Transverse colon (tissue), 4 donors: ENCODE measurements around the gene FILIP1L. TPM values are rescaled to one million over a fixed set of nuclear protein-coding genes. Genes with fewer than 3 reads are reported as not detected.

Experiments
- DNase-seq: peaks from one replicate; pipeline ENCODE4 v3.0.0-alpha.2; 2019
- H3K27ac ChIP-seq, 4 donors: fragments of 200-600 bp; sonication (generic); 2 replicates each; pipeline ENCODE4 v1.5.1; 2016 to 2018; ENCODE audit warnings: inconsistent platforms in 4 of 4
- H3K27me3 ChIP-seq: fragments of 200-600 bp; sonication (generic); 2 replicates; pipeline ENCODE4 v1.5.1; 2017; ENCODE audit warnings: inconsistent platforms
- H3K36me3 ChIP-seq, 4 donors: fragments of 200-600 bp; sonication (generic); 2 replicates each; pipeline ENCODE4 v1.5.1; 2017 to 2019; ENCODE audit warnings: inconsistent platforms in 4 of 4
- H3K4me1 ChIP-seq, 4 donors: fragments of 200-600 bp; sonication (generic); 2 replicates each; pipeline ENCODE4 v1.5.1; 2017 to 2020; ENCODE audit warnings: inconsistent platforms in 4 of 4
- H3K4me3 ChIP-seq, 4 donors: fragments of 200-600 bp; sonication (generic); 1 replicate in 1 of 4; 2 replicates in 3 of 4; pipeline versions ENCODE4 v1.5.1 to v1.6.1; 2017 to 2019; ENCODE audit warnings: inconsistent platforms in 4 of 4
- H3K9me3 ChIP-seq, 2 donors: fragments of 200-600 bp; sonication (generic); 2 replicates each; pipeline ENCODE4 v1.5.1; 2017 to 2019; ENCODE audit warnings: inconsistent platforms in 2 of 2
- EP300 ChIP-seq: sonication (generic); formaldehyde crosslinking; IDR thresholded peaks from one replicate; pipeline ENCODE4 v1.6.1; 2017; ENCODE audit warnings: antibody characterized with exemption, low read depth
- POLR2A ChIP-seq: fragments of 450-650 bp; IDR thresholded peaks from one replicate; pipeline ENCODE4 v1.6.1; 2016; ENCODE audit warnings: antibody characterized with exemption, mild to moderate bottlenecking, moderate library complexity
- POLR2AphosphoS5 ChIP-seq, 3 donors: sonication (generic); formaldehyde crosslinking; IDR thresholded peaks; one replicate each; pipeline ENCODE4 v1.6.1; 2016; ENCODE audit warnings: antibody characterized with exemption in 3 of 3
- WGBS, 2 donors: methylation state at CpG; one replicate each; pipeline ENCODE4 v1.1.5; 2018; ENCODE audit warnings: low coverage in 1 of 2; 5-methylcytosine and 5-hydroxymethylcytosine counted together
- in situ Hi-C, 4 donors: fragments of 200-750 bp; cut with MboI; loops; one replicate each; pipeline versions ENCODE4 v1.15.0 to v1.15.1; 2017; ENCODE audit warnings: low sequenced_read_pairs in 3 of 4, low pct_ligation_motif_present in 1 of 4, low pct_unique_long_range_greater_than_20kb in 1 of 4
- intact Hi-C: fragments of 100-400 bp; cut with DNase I; formaldehyde crosslinking; loops from one replicate; pipeline ENCODE4 v1.15.1; 2023; ENCODE audit warnings: low total_unique reads
- total RNA-seq, 4 donors: library from RNA; depleted of rRNA; stranded (reverse); fragments of >200 nt; gene quantifications; one replicate each; pipeline ENCODE4 v1.1.0, GENCODE V29; 2016
- TF ChIP-seq, protein P1 (sequence below), 5 experiments: fragments of 200-600 bp in 3 of 5; fragments of 450-650 bp in 2 of 5; sonication (generic) in 3 of 5; IDR thresholded peaks; 1 replicate in 2 of 5; 2 replicates in 3 of 5; pipeline ENCODE4 v1.5.1; 2016 to 2017; ENCODE audit warnings: antibody characterized with exemption in 5 of 5, inconsistent platforms in 3 of 5, mild to moderate bottlenecking in 2 of 5, moderate library complexity in 1 of 5

Gene FILIP1L
- total RNA-seq, 4 donors from 2014 or later = 12.3 to 38.2 (median 26.9) TPM

DNA sequence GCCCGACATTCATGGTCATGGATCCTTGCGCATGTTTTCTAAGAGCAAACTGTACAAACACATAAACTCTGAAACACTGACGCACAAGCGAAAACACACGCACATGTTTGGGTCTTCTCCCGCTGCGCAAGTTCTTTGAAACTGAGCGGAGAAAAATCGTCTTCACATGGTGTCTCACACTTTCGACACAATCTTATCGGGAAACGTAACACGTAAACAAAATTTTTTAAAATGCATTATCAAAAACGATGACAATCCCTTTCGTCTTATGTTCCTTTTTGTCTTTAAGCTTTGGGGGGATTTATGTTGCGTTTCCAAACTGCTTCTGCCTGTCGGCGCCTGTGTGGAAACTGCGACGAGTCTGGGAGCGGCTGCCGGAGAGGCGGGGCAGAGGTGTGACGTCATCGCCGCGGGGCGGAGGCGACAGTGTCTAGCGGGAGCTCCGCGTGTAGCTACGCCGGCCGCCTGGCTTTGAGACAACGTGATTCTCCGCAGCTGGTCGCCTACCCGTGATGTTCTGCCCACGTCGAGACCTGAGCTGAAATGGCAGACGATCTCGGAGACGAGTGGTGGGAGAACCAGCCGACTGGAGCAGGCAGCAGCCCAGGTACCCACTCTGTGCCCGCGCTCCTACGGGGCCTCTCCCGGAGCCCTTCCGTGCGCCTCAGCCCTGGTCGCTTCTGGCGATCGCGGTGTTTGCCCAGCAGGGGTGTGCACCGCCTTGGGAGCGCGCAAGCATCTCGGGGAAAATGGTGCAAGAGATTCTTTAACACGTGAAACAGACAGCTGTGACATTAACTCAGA lies 296.7 kb downstream of the FILIP1L start, which contains the start of gene CMSS1:
Gene CMSS1, plus strand, starts transcription at position 426 of the 804 bp plus-strand sequence.
- Histone ChIP-seq H3K4me3 (peak within 1 kb of the TSS; percentile 46 to 69 (median 58)), H3K9me3 (no peaks in the 10 kb centered on the region), H3K27me3 (no peaks in the 10 kb centered on the region), H3K27ac (peak within 1 kb of the TSS; percentile 85 to 92 (median 89)), H3K4me1 (peaks cover 0 to 20% (median 12%) of the 10 kb centered on the region in 4 donors), H3K36me3 (no peaks in the 10 kb centered on the region)
- intact Hi-C loops (no loop called here), in situ Hi-C loops (no loop called here)
- peak; percentile 96 for DNase-seq
- 0 to 1% methylated on average over 13 to 51 of the region's 60 CpGs for WGBS, 2 donors
- peak; percentile 76 to 79 (median 77) for TF ChIP-seq POLR2AphosphoS5 (IDR thresholded peaks at IDR 0.05)
- peak; percentile 66 for TF ChIP-seq POLR2A
- TF ChIP-seq, protein P1, sequence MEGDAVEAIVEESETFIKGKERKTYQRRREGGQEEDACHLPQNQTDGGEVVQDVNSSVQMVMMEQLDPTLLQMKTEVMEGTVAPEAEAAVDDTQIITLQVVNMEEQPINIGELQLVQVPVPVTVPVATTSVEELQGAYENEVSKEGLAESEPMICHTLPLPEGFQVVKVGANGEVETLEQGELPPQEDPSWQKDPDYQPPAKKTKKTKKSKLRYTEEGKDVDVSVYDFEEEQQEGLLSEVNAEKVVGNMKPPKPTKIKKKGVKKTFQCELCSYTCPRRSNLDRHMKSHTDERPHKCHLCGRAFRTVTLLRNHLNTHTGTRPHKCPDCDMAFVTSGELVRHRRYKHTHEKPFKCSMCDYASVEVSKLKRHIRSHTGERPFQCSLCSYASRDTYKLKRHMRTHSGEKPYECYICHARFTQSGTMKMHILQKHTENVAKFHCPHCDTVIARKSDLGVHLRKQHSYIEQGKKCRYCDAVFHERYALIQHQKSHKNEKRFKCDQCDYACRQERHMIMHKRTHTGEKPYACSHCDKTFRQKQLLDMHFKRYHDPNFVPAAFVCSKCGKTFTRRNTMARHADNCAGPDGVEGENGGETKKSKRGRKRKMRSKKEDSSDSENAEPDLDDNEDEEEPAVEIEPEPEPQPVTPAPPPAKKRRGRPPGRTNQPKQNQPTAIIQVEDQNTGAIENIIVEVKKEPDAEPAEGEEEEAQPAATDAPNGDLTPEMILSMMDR (IDR thresholded peaks at IDR 0.05) = peak; percentile 21 to 60 (median 40)
- TF ChIP-seq EP300 = no peak

DNA sequence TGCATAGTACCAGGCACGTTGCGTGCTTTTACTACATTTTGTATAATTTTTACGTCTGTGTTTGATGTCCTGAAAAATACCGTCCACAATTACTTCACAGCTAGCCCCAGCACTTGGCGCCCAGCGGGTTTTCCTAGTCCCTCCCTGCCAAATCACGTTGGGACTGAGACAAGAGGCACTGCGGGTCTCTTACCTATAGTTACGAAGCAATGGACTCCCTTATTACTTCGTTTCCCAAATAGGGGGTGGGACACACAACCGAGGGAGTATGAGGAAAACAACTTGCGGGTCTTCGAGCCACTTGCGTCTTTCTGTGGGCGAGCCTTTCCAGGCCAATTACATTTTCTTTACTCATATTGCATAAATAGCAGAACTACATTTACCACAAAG lies 297.3 kb downstream of the FILIP1L start:
- H3K27me3 ChIP-seq = no peaks in the 10 kb centered on the region
- in situ Hi-C loops = no loop called here
- DNase-seq = peak; percentile 14
- peak overlapping the region; percentile 85 to 92 (median 89) for H3K27ac ChIP-seq
- H3K4me1 ChIP-seq = peaks cover 0 to 20% (median 12%) of the 10 kb centered on the region in 4 donors
- intact Hi-C loops = no loop called here
- no peaks in the 10 kb centered on the region for H3K9me3 ChIP-seq
- H3K4me3 ChIP-seq = peak overlapping the region; percentile 46 to 69 (median 58)
- WGBS, 2 donors = 0 to 6% methylated on average over 2 to 14 of the region's 15 CpGs
- H3K36me3 ChIP-seq = no peaks in the 10 kb centered on the region
- no peak for TF ChIP-seq POLR2A
- no peak for TF ChIP-seq EP300
- no peak for TF ChIP-seq POLR2AphosphoS5 (IDR thresholded peaks at IDR 0.05)
- TF ChIP-seq, protein P1 (IDR thresholded peaks at IDR 0.05) = no peak

DNA sequence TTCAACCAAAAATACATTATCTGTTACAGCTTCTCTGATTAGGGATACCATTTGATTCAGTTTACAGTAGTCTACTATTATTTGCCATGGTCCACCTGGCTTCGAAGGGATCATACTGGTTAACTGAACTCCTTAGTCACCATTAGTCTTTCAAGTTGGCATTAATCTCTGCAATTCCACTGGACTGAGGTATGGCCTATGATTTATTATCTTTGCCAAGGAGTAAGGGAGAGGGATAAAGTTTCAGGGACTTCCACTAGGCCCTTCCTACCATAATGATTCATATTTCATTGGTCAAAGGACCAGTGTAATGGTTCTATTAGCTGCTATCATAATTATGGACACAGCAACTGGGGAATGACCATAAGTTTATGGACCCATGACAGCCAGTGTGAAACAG lies 303.9 kb downstream of the FILIP1L start:
- no peak for DNase-seq
- Histone ChIP-seq H3K4me1 (no peaks in the 10 kb centered on the region), H3K27ac (no peak overlapping the region), H3K27me3 (no peaks in the 10 kb centered on the region), H3K36me3 (no peaks in the 10 kb centered on the region), H3K9me3 (peaks cover under 1 to 4% of the 10 kb centered on the region in 2 donors), H3K4me3 (no peak overlapping the region)
- WGBS, 2 donors = 96 to 100% methylated on average over 1 of the region's 1 CpG
- in situ Hi-C loops (no loop called here), intact Hi-C loops (no loop called here)
- TF ChIP-seq EP300 (no peak), POLR2AphosphoS5 (IDR thresholded peaks at IDR 0.05) (no peak)

DNA sequence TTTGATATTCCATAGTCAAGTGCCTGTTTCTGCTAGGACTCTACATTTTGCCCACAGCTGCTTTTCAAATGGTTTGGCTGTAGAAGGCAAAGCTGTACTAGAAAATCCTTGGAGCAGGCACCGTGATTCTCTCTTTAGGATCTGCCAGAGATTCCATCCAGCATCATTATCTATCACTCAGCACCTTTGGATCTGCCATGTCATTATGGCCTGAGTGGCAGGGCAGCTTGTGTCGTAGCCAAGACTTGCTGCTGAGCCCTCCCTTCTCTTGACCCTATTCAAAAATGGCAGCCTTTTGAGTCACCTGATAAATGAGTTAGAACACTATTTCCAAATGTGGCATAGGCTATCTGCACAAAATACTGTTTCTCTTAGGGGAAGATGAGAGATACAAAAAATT lies 304.7 kb downstream of the FILIP1L start:
- no peak for DNase-seq

More for the DNA sequence above, 304.7 kb downstream of the FILIP1L start:
- Histone ChIP-seq H3K36me3 (no peaks in the 10 kb centered on the region), H3K4me3 (no peak overlapping the region), H3K4me1 (no peaks in the 10 kb centered on the region), H3K9me3 (peaks cover 9 to 12% of the 10 kb centered on the region in 2 donors), H3K27me3 (no peaks in the 10 kb centered on the region), H3K27ac (no peak overlapping the region)
- 83% methylated on average over 2 of the region's 2 CpGs; no CpG with 5 or more reads in 1 of the 2 donors for WGBS, 2 donors
- in situ Hi-C loops = no loop called here
- intact Hi-C loops = loop anchor here (5.0 kb wide), 2 partner anchors 608 to 1688 kb away; no protein-coding TSS in a partner anchor
- TF ChIP-seq, protein P1 (IDR thresholded peaks at IDR 0.05) = no peak
- TF ChIP-seq POLR2A (no peak), POLR2AphosphoS5 (IDR thresholded peaks at IDR 0.05) (no peak)
